Spleen (tissue), 7 donors: ENCODE results near the gene HDAC7.

Source experiments
- CTCF ChIP-seq, 11 experiments: fragments of 200-600 bp in 7 of 11; fragments of 450-650 bp in 4 of 11; sonication (generic) in 4 of 11; IDR thresholded peaks in 8 of 11; conservative IDR thresholded peaks in 3 of 11; 1 replicate in 7 of 11; 2 replicates in 4 of 11; pipeline versions ENCODE4 v1.4.0 to v1.8.0; 2016 to 2021; ENCODE audit warnings: antibody characterized with exemption in 11 of 11, inconsistent platforms in 4 of 11, mild to moderate bottlenecking in 1 of 11
- POLR2A ChIP-seq, 3 donors: fragments of 450-650 bp; IDR thresholded peaks; one replicate each; pipeline ENCODE4 v1.5.1; 2017; ENCODE audit warnings: antibody characterized with exemption in 3 of 3, mild to moderate bottlenecking in 1 of 3
- POLR2AphosphoS5 ChIP-seq, 3 donors: sonication (generic); formaldehyde crosslinking; IDR thresholded peaks; one replicate each; pipeline ENCODE4 v1.5.1; 2017; ENCODE audit warnings: antibody characterized with exemption in 3 of 3
- donor health status: DM: no; HTN: no; CAD: no; lungs with moderate emphysema.
- donor health status: DM: no; HTN: no; CAD: no.
- donor health status: DM: no; HTN: no; CAD: no.

DNA sequence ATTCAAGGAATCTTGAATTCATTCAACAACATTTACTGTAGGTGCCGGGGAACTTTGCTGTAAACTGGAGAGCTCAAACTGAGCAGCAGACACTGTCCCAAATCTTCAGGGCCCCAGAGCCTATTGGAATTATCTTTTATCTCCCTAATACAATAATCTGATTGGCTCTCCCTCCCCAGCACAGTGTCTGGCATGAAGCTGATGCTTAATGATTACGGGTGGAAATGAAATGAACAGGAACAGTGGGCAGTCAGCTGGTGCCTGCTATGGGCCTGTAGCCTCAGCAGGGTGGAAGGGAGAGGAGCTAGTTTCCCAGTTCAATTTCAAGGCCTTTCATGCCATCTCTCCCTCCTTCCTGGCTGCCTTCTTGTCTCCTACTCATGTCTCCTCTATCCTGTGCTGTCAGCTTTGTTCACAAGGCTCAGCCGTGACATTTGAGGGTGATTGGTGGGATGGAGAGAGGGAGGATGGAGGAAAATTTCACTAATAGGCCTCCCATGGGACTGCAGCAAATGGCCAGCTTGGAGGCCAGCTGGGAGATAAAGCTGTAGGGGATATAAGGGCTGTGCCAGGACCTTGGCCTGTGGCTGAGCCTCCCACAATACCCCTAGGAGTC, 56.7 kb downstream of the HDAC7 start:
- TF ChIP-seq POLR2A (IDR thresholded peaks at IDR 0.05) = no peak
- TF ChIP-seq POLR2AphosphoS5 (IDR thresholded peaks at IDR 0.05) = no peak
- no peak for TF ChIP-seq CTCF (IDR thresholded peaks at IDR 0.05 in 8 of 11, conservative IDR thresholded peaks at IDR 0.05 in 3 of 11)
